HCT116 (cell line): Measurements from ENCODE around the gene TTC17. TPM values are rescaled to one million over a fixed set of nuclear protein-coding genes. Genes with fewer than 3 reads are reported as not detected.

Experiments used
- ATAC-seq: fragments of 200-7000 bp; cut with Tn5 transposase; 2 replicates; pipeline ENCODE4 v1.9.1; 2020; ENCODE audit warnings: mild to moderate bottlenecking, moderate library complexity
- BruUV-seq: library from RNA; stranded (reverse); fragments of 400-500 nt; replicated peaks from 2 replicates; lab custom pipeline; 2021; lab: Mats Ljungman, UMichigan
- CTCF ChIA-PET: fragments of 300-600 bp; sonication (Branson Sonifier 250); formaldehyde crosslinking; loops from one replicate; lab custom pipeline; 2021; ENCODE audit warnings: antibody characterized with exemption; lab: Charles Lee
- POLR2A ChIA-PET: fragments of 300-600, 350-600 bp; sonication (Branson Sonifier 250); formaldehyde crosslinking; loops from one replicate; lab custom pipeline; 2021; ENCODE audit warnings: antibody characterized with exemption; lab: Charles Lee
- RAD21 ChIA-PET, 2 experiments: fragments of 300-600 bp; sonication (Branson Sonifier 250); formaldehyde crosslinking; loops; one replicate each; lab custom pipeline; 2023; ENCODE audit warnings: low total read pairs in 2 of 2; ENCODE audit not compliant: uncharacterized antibody in 2 of 2, unreplicated experiment in 2 of 2, low non-redundant PET in 1 of 2; lab: Charles Lee
- DNase-seq: peaks from one replicate; pipeline ENCODE4 v3.0.0-alpha.2; 2010; ENCODE audit warnings: low read depth, low spot score
- H2AFZ ChIP-seq: fragments of 200-600 bp; shearing (Covaris generic), sonication (generic); 2 replicates; pipeline ENCODE4 v1.6.1; 2017; ENCODE audit warnings: low read depth, mixed run types, mixed read lengths, antibody characterized with exemption, low read length; ENCODE audit not compliant: poor library complexity, severe bottlenecking
- H3K27ac ChIP-seq: 2 replicates; pipeline ENCODE4 v1.5.1; 2012; ENCODE audit warnings: low read depth, low read length
- H3K27me3 ChIP-seq: fragments of 200-600 bp; sonication (generic); 2 replicates; pipeline ENCODE4 v1.6.1; 2016; ENCODE audit warnings: mixed run types, low read length, mixed read lengths; ENCODE audit not compliant: insufficient read depth
- H3K36me3 ChIP-seq, 2 experiments: fragments of 200-500 bp in 1 of 2; fragments of 200-600 bp in 1 of 2; sonication (Bioruptor generic) in 1 of 2; sonication (generic) in 1 of 2; 2 replicates each; pipeline versions ENCODE4 v1.5.1 to v1.6.1; 2014 to 2016; ENCODE audit warnings: low read length in 2 of 2, inconsistent platforms in 1 of 2, mixed read lengths in 1 of 2, mixed run types in 1 of 2; ENCODE audit not compliant: insufficient read depth in 2 of 2, control insufficient read depth in 1 of 2
- H3K4me1 ChIP-seq, 2 experiments: fragments of 200-600 bp in 1 of 2; sonication (generic) in 1 of 2; 2 replicates each; pipeline versions ENCODE4 v1.5.1 to v1.6.1; 2012 to 2017; ENCODE audit warnings: low read length in 2 of 2, inconsistent platforms in 1 of 2, mild to moderate bottlenecking in 1 of 2, mixed read lengths in 1 of 2, mixed run types in 1 of 2, moderate library complexity in 1 of 2; ENCODE audit not compliant: insufficient read depth in 2 of 2, control insufficient read depth in 1 of 2
- H3K4me2 ChIP-seq: fragments of 200-600 bp; sonication (generic); 2 replicates; pipeline ENCODE4 v1.6.1; 2017; ENCODE audit warnings: mixed run types, low read length, mixed read lengths
- H3K4me3 ChIP-seq, 2 experiments: fragments of 200-600 bp in 1 of 2; sonication (generic) in 1 of 2; replicated peaks in 1 of 2; 2 replicates each; pipeline ENCODE4 v1.5.1; 2011 to 2016; ENCODE audit warnings: low read length in 2 of 2, control low read depth in 1 of 2, low read depth in 1 of 2, mild to moderate bottlenecking in 1 of 2, mixed read lengths in 1 of 2, mixed run types in 1 of 2
- H3K79me2 ChIP-seq: fragments of 200-600 bp; sonication (generic); 2 replicates; pipeline ENCODE4 v1.6.1; 2017; ENCODE audit warnings: mild to moderate bottlenecking, mixed run types, low read length, moderate library complexity, mixed read lengths; ENCODE audit not compliant: insufficient read depth
- H3K9ac ChIP-seq: fragments of 200-600 bp; sonication (generic); 2 replicates; pipeline ENCODE4 v1.6.1; 2016; ENCODE audit warnings: low read length, mixed read lengths
- H3K9me2 ChIP-seq: fragments of 200-600 bp; sonication (generic), shearing (Covaris generic); 2 replicates; pipeline ENCODE4 v1.6.1; 2017; ENCODE audit warnings: mixed run types, mild to moderate bottlenecking, moderate library complexity; ENCODE audit not compliant: insufficient read depth
- H3K9me3 ChIP-seq, 2 experiments: fragments of 200-500 bp in 1 of 2; fragments of 200-600 bp in 1 of 2; sonication (Bioruptor generic) in 1 of 2; sonication (generic) in 1 of 2; 2 replicates each; pipeline ENCODE4 v1.6.1; 2014 to 2017; ENCODE audit warnings: low read length in 2 of 2, mixed read lengths in 2 of 2, inconsistent platforms in 1 of 2, low read depth in 1 of 2, mild to moderate bottlenecking in 1 of 2, mixed run types in 1 of 2, moderate library complexity in 1 of 2; ENCODE audit not compliant: control insufficient read depth in 1 of 2, insufficient read depth in 1 of 2
- H4K20me1 ChIP-seq: fragments of 200-600 bp; sonication (generic), shearing (Covaris generic); 2 replicates; pipeline ENCODE4 v1.6.1; 2017; ENCODE audit warnings: mixed run types, mild to moderate bottlenecking, moderate library complexity; ENCODE audit not compliant: insufficient read depth
- CBX3 ChIP-seq: IDR thresholded peaks from 2 replicates; pipeline ENCODE4 v1.6.1; 2012; ENCODE audit warnings: low read depth
- CEBPB ChIP-seq: IDR thresholded peaks from 2 replicates; pipeline ENCODE4 v1.6.1; 2012; ENCODE audit warnings: low read depth
- EGR1 ChIP-seq: IDR thresholded peaks from 2 replicates; pipeline ENCODE4 v1.6.1; 2012; ENCODE audit warnings: low read depth
- ELF1 ChIP-seq: IDR thresholded peaks from 2 replicates; pipeline ENCODE4 v1.6.1; 2012; ENCODE audit warnings: low read depth, borderline replicate concordance
- EZH2 ChIP-seq: fragments of 200-600 bp; sonication (generic); IDR thresholded peaks from 2 replicates; pipeline ENCODE4 v1.6.1; 2017; ENCODE audit warnings: antibody characterized with exemption, mixed run types
- EZH2phosphoT487 ChIP-seq: fragments of 200-600 bp; IDR thresholded peaks from 2 replicates; pipeline ENCODE4 v1.6.1; 2018; ENCODE audit warnings: antibody characterized with exemption, borderline replicate concordance
- FOSL1 ChIP-seq: IDR thresholded peaks from 2 replicates; pipeline ENCODE4 v1.6.1; 2012; ENCODE audit warnings: low read depth
- JUND ChIP-seq: IDR thresholded peaks from 2 replicates; pipeline ENCODE4 v1.6.1; 2012
- POLR2A ChIP-seq: IDR thresholded peaks from 2 replicates; pipeline ENCODE4 v1.7.0; 2011; ENCODE audit warnings: borderline replicate concordance; ENCODE audit not compliant: insufficient read depth, insufficient read length; ENCODE audit errors: extremely low read depth
- RAD21 ChIP-seq: IDR thresholded peaks from 2 replicates; pipeline ENCODE4 v1.6.1; 2012; ENCODE audit warnings: low read depth, mild to moderate bottlenecking
- SIN3A ChIP-seq: IDR thresholded peaks from 2 replicates; pipeline ENCODE4 v1.6.1; 2012; ENCODE audit warnings: low read depth
- SP1 ChIP-seq: IDR thresholded peaks from 2 replicates; pipeline ENCODE4 v1.6.1; 2012; ENCODE audit warnings: low read depth
- SRF ChIP-seq: IDR thresholded peaks from 2 replicates; pipeline ENCODE4 v1.6.1; 2012; ENCODE audit warnings: low read depth
- TCF7L2 ChIP-seq: IDR thresholded peaks from 2 replicates; pipeline ENCODE4 v1.7.0; 2011; ENCODE audit warnings: borderline replicate concordance, inconsistent platforms; ENCODE audit not compliant: insufficient read depth, insufficient read length; ENCODE audit errors: extremely low read depth
- YY1 ChIP-seq: IDR thresholded peaks from 2 replicates; pipeline ENCODE4 v1.6.1; 2011; ENCODE audit warnings: low read length, low read depth, moderate library complexity, mild to moderate bottlenecking; ENCODE audit not compliant: insufficient replicate concordance; ENCODE audit errors: extremely low read depth
- ZNF274 ChIP-seq: fragments of 200-500 bp; sonication (Bioruptor generic); IDR thresholded peaks from 2 replicates; pipeline ENCODE4 v1.6.1; 2014; ENCODE audit warnings: mild to moderate bottlenecking, low read depth, low read length, inconsistent platforms
- intact Hi-C: fragments of 100-400 bp; cut with micrococcal nuclease; formaldehyde crosslinking; loops from 2 replicates; pipeline ENCODE4 v1.10.0; 2022
- total RNA-seq: library from RNA; stranded (reverse); gene quantifications from one replicate; pipeline ENCODE4 v1.2.1, GENCODE V29; 2021; ENCODE audit not compliant: unreplicated experiment
- TF ChIP-seq, protein P1 (sequence below): IDR thresholded peaks from 2 replicates; pipeline ENCODE4 v1.6.1; 2012
- TF ChIP-seq, protein P2 (sequence below): IDR thresholded peaks from 2 replicates; pipeline ENCODE4 v1.6.1; 2012
- TF ChIP-seq, protein P3 (sequence below): IDR thresholded peaks from 2 replicates; pipeline ENCODE4 v1.6.1; 2012; ENCODE audit warnings: low read depth

Gene TTC17
- total RNA-seq, 1 experiment from 2014 or later: 51.6 TPM

- ChIA-PET POLR2A (no interaction called here), CTCF (interaction anchor here (1.4 kb wide), 1 partner anchor 93 kb away, joined by 3 read pairs; the partner anchor contains the start of gene API5)
- DNase-seq: no peak
Observed at GRCh38 chr11:43404406-43404805, 45.7 kb downstream of the TTC17 start.

More at GRCh38 chr11:43404406-43404805, 45.7 kb downstream of the TTC17 start:
- Histone ChIP-seq H3K4me1 (no peaks in the 10 kb centered on the region), H2AFZ (no peak overlapping the region), H3K9ac (no peak overlapping the region), H3K9me2 (no peaks in the 10 kb centered on the region), H3K79me2 (no peaks in the 10 kb centered on the region), H3K36me3 (peaks cover 14 to 41% of the 10 kb centered on the region in 2 experiments; a peak in 3 of 4 replicates), H3K4me2 (no peak overlapping the region), H3K27ac (no peak overlapping the region), H3K4me3 (no peak overlapping the region), H3K27me3 (no peaks in the 10 kb centered on the region), H4K20me1 (no peaks in the 10 kb centered on the region), H3K9me3 (no peaks in the 10 kb centered on the region)
- no TSS peak for BruUV-seq
- no peak for ATAC-seq
- RAD21 ChIA-PET: no interaction called here
- intact Hi-C loops: no loop called here
- TF ChIP-seq YY1 (no peak), SIN3A (no peak), EZH2 (no peak), SP1 (no peak), JUND (no peak), TCF7L2 (no peak), RAD21 (no peak), FOSL1 (no peak), EZH2phosphoT487 (no peak), CEBPB (no peak), EGR1 (no peak), CBX3 (no peak), SRF (no peak), ELF1 (no peak), POLR2A (no peak), ZNF274 (no peak)
- TF ChIP-seq, protein P1, sequence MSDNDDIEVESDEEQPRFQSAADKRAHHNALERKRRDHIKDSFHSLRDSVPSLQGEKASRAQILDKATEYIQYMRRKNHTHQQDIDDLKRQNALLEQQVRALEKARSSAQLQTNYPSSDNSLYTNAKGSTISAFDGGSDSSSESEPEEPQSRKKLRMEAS: no peak
- TF ChIP-seq, protein P2, sequence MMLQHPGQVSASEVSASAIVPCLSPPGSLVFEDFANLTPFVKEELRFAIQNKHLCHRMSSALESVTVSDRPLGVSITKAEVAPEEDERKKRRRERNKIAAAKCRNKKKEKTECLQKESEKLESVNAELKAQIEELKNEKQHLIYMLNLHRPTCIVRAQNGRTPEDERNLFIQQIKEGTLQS: no peak
- TF ChIP-seq, protein P3, sequence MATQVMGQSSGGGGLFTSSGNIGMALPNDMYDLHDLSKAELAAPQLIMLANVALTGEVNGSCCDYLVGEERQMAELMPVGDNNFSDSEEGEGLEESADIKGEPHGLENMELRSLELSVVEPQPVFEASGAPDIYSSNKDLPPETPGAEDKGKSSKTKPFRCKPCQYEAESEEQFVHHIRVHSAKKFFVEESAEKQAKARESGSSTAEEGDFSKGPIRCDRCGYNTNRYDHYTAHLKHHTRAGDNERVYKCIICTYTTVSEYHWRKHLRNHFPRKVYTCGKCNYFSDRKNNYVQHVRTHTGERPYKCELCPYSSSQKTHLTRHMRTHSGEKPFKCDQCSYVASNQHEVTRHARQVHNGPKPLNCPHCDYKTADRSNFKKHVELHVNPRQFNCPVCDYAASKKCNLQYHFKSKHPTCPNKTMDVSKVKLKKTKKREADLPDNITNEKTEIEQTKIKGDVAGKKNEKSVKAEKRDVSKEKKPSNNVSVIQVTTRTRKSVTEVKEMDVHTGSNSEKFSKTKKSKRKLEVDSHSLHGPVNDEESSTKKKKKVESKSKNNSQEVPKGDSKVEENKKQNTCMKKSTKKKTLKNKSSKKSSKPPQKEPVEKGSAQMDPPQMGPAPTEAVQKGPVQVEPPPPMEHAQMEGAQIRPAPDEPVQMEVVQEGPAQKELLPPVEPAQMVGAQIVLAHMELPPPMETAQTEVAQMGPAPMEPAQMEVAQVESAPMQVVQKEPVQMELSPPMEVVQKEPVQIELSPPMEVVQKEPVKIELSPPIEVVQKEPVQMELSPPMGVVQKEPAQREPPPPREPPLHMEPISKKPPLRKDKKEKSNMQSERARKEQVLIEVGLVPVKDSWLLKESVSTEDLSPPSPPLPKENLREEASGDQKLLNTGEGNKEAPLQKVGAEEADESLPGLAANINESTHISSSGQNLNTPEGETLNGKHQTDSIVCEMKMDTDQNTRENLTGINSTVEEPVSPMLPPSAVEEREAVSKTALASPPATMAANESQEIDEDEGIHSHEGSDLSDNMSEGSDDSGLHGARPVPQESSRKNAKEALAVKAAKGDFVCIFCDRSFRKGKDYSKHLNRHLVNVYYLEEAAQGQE: no peak
- TF ChIP-seq, all 23 proteins: peak for 0
